ENCODE data around the gene FAHD2B.
"Not testable (repeated sequence)": the region's sequence is repeated elsewhere in the genome, so short reads cannot be mapped to it uniquely, and the experiment has no call there.

FAHD2B gene

DNA sequence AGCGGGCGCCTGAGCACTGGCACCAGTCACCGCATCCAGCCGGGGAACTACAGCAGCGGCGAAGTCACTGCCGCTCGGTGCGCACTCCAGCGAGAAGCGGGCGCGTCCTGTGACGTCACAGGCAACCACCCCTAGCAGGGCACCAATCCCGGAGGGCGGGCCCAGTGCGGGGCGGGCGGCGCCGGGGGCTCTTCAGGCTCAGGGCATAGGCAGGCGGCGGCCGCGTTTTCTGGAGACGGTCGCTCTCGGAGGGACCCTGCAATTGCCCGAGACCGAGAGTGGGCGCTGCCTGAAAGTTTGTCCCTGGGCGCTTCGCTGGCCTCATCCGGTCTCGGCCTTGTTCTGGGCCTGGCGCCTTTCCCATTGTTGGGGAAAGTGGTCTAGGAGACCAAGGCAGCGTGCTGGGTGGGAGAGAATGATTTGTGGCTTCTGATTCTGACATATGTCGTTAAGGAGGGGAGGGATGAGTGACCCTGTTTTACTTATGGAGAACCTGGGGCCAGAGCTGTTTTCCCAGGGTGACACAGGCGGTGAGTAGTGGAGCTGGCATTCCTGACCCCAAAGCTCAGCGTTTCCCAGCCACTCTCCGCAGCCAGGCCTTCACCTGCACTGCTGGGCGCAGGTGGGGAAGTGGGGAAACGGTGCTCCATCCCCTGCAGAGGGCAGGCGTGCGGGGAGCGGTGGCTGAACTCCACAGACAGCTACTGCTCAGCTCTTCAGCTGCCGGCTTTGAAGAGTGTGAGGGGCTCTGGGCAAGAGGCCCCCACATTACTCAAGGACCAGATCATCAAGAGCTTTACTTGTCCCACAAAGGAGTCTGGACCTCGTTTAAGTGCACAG lies at the start of gene FAHD2B:
Gene FAHD2B, minus strand, starts transcription at position 111 of the 840 bp plus-strand sequence. CDS start 3,176 bp downstream, outside the sequence.
- DNase-seq = peak; percentile 30

DNA sequence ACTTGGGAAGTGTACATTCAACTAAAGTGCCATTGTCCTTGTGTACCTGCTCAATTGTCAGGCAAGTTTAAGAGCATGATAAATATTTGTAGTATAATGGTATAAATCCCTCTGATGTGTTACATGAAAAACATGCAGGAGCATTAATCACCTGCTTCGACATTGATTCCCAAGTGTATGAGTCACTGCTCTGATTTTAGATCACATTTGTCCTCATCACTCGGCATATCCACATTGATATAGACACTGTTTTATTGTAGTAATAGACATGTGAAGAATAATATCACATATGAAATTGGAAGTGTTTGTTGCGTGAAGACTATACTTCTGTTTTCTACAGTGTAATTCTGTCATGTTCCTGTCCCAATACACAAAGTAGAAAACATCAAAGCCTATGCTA lies 49.3 kb upstream of the FAHD2B start:
- DNase-seq = not testable (repeated sequence)

- DNase-seq = not testable (repeated sequence)
Measured at GRCh38 chr2:97129090-97129489, 34.4 kb upstream of the FAHD2B start.

DNA sequence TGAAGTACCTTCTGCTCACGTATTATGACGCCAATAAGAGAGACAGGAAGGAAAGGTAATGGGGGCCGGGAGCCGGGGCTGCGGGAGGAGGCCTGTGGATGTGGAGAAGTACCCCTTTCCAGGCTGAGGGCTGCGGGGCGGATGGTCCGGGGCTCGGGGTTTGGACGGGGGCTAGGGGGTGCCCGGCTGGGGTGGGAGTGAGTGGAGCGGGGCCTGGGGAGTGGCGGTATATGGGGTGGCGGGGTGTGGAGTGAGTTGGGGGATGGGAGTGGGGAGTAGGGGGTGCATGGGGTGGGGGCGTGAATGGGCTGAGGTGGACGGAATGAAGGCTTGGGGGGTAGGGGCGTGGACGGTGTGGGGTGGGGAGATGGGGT lies 19.2 kb upstream of the FAHD2B start:
- not testable (repeated sequence) for DNase-seq

DNA sequence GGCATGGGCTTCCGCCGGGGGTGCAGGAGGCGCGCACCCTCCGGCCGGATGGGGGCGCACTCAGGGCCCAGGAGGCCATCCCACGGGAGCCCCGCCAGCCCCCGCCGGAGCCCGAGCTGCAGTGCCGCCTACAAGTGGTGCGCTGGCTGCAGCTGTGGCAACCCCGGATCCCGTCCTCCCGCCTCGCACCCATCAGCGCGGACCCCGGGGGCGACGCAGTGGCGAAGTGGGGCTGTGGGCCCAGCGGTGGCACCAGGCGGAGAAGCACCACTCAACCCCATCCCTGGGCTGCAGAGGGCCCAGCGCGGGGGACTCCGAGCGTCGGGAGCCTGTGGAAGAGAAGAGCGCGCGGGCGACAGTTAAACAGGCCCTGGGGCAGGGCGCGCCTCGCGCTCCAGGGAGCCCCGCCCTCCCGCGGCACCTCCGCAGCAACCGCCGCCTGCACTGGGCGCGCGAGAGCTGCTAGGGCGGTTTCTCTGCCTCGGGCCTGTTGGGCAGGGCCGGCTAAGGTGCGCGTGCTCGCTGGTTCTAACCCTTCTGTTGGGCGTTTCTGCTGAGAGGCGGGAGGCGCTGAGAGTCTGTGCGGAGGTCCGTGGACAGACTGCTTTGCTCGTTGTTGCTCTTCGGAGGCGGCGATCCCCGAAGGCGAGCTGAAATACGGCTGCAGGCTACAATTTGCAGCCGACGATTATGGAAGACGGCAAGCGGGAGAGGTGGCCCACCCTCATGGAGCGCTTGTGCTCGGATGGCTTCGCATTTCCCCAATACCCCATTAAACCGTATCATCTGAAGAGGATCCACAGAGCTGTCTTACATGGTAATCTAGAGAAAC lies 18.6 kb upstream of the FAHD2B start, which contains the start of gene ANKRD36:
Gene ANKRD36, plus strand, starts transcription at position 104 of the 832 bp plus-strand sequence. Its CDS starts 587 bp downstream, at position 691.
- not testable (repeated sequence) for DNase-seq

GRCh38 chr2:97112320-97113049 lies 17.8 kb upstream of the FAHD2B start:
- DNase-seq = not testable (repeated sequence)

- not testable (repeated sequence) for DNase-seq
Measured at GRCh38 chr2:97111246-97111645, 16.6 kb upstream of the FAHD2B start.

- not testable (repeated sequence) for DNase-seq
Measured at GRCh38 chr2:97106878-97107277, 12.2 kb upstream of the FAHD2B start.

GRCh38 chr2:97098786-97099372 lies 4.2 kb upstream of the FAHD2B start:
- not testable (repeated sequence) for DNase-seq

GRCh38 chr2:97095661-97096060 lies 979 bp upstream of the FAHD2B start:
- no peak for DNase-seq

DNA sequence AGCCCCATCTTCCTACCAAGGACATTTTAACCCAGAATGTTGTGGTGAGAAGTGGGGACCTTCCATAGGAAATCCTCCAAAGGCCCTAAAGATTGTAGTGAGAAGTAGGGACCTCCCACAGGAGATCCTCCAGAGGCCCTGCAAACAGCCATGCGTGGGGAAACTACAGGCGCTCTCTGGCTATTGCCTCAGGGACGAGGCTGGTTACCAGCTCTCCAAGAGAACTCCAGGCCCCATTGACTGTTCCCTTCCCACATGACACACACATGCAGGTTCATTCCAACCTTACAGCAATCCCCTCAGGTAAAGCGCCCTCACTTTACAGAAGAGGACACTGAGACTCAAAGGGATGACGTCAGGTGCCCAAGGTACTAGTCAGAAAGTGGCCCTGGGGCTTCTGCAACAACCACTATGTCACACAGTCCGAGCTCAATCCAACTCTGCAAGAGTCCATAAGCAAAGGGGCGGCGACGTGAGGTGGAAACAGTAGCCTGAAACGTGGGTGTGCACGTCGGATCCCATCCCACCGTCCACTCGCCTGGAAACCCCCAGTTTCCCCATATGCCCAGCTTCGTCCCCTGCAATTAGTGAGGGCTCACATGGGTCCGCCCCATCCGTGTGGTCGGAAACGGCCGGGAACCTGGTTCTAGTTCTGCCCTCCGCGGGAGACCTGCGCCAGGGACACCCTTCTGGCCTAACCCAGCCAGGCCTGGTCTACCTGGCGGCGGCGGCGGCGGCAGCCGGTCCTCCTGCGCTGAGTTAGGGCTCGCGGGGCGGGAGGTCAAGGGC lies 505 bp downstream of the FAHD2B start:
- not testable (repeated sequence) for DNase-seq

DNA sequence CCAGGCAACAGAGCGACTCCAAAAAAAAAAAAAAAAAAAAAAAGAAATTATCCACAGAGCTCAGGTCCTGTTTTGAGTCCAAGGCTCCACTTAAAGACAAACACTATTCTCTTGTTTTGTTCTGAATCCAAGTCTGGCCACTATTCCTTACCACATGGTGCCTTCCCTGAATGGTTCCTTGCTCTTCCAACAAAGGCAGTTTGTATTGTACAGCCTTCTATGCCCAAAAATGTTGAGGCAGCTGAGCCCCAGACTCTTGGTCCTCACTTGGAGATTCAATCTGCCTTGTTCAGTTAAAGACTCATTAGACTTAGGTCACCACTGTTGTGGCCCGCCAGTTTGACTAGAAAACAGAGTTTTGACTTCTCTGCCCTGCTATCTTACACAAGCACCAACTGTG lies 1.7 kb downstream of the FAHD2B start:
- DNase-seq = not testable (repeated sequence)

DNA sequence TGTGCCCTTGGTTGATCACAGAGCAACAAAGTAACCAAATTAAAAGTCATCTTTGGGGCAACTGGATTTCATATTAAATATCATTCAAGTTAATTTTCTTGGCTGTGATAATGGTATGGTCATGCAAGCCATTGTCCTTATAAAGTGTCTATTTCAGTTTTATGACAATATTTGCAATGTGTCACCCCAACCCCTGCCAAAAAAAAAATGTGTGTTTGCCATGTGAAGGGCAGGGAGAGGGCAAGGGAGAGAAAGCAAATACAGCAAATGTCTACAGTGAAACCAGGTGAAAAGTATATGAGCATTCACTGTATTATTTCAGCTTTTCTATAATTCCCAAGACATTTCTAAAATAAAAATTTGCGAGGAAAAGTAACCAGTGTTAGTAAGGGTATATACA lies 6.0 kb downstream of the FAHD2B start:
- not testable (repeated sequence) for DNase-seq

GRCh38 chr2:97085093-97085492 lies 9.6 kb downstream of the FAHD2B start:
- not testable (repeated sequence) for DNase-seq

DNA sequence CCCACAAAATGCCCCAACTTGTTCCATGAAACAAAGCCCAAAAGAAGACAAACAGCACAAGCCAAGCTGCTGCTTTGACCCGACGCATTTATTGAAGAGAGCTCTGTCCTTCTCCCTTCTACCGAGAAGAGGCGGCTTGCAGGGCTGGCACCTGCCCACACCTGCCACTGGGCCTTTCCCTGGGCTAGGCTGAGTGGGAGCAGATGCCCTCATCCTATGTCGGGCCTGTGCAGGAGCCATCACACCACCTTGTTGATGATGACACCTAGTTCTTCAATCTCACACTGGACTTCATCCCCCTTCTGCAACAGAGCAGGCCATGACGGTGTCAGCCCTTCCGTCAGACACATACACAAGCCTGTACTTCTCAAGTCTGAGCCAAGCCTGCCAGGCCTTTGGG lies 11.2 kb downstream of the FAHD2B start:
- DNase-seq = not testable (repeated sequence)

- DNase-seq = not testable (repeated sequence)
Measured at GRCh38 chr2:97082206-97082605, 12.5 kb downstream of the FAHD2B start.

GRCh38 chr2:97080855-97081254 lies 13.8 kb downstream of the FAHD2B start:
- DNase-seq = not testable (repeated sequence)

DNA sequence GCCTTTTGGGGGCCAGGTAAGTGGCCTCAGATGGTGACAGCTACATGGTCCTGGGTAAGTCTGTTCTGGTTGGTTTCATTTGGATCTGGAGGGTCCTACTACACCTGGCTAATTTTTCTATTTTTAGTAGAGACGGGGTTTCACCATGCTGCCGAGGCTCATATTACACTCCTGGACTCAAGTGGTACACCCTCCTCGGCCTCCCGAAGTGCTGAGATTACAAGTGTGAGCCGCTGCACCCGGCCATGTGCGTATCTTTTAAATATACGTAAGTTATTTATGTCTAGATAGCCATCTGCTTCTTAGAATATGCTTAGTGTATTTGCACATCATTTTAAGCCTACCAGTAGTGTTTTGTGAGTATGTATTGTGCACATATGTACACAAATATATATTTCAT lies 17.5 kb downstream of the FAHD2B start:
- DNase-seq = not testable (repeated sequence)

DNA sequence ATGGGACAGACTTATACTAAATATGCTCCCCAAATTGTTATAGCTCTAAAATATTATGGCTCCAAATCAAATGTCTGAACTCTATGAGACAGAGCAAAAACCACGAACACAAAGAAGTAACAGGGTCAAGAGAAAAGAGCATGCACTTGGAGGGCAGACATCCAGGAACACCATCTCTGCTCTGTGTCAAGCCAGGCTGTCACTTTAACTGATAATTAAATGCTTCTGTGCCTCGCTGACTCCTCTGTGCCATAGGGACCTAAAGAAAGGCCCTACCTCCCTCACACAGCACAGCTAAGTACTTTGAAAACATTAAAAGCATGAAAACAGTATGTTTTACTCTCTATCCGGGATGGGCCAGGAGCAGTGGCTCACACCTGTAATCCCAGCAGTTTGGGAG lies 23.8 kb downstream of the FAHD2B start:
- DNase-seq = not testable (repeated sequence)

DNA sequence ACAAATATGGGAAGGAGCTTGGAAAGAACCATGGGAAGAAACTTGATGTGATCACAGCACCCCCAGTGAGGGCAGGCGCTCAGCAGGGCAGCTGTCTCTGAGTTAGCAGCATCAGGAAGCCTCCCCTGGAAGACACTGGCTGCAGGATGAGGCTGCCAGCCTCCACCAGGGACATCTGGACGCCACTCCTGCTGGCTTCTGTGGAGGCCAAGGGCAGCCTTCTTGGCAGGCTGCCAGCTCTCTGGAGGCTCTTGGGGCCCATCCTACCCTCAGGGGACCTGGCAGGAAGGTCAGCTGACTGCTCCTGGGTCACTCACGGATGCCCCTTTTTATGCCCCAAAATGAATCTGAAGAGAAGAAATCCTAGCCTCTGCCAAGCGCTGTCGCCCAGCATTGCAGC lies 26.0 kb downstream of the FAHD2B start:
- DNase-seq = not testable (repeated sequence)

DNA sequence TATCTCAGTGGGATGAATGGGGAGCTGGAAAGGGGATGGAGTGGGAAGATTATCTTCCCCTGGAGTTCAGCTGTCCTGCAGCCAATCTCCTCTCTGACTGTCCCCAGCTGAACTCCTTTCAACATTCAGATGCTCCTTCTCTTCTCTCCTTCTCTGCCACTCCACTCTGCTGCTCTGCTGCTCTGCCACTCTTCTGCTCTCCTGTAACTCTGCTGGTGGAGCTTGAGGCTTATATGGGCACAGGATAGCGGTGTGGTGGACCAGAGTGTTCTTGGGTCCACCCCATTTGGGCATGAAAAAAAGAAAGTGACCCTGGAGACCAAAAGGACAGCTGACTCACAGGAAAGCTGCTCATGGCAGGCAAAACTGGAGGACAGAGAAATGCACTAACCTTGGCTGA lies 26.6 kb downstream of the FAHD2B start:
- no peak for DNase-seq

Data from T1000 (cell line).